GM19372 (cell line): Measurements from ENCODE around the gene LHX2.

ENCODE experiments used
- ATAC-seq: cut with Tn5 transposase; IDR thresholded peaks from one replicate; pipeline ENCODE4 v1.9.1; 2021; ENCODE audit warnings: mild to moderate bottlenecking, low read depth, moderate library complexity; ENCODE audit not compliant: unreplicated experiment

LHX2 gene

GRCh38 chr9:124050955-124051354, 39.4 kb downstream of the LHX2 start:
- ATAC-seq, result no peak

DNA sequence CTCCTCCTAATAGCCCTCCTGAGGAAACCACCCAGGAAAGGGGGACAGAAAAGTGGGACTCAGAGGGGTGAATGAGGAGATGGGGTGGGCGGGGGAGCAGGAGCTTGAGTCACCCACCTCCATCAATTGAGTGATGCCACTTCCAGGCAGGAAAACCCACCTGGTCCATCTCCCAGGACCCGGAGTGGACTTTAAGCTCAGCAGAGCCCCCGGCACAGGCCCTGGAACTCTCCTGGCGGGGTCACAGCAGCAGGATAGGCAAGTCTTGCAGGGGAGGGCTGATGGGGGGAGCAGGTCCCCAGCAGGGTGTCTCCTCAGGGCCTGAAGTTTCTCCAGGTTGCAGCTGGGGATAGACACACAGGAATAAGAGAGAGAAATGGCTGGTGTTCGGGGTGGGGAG, 40.8 kb downstream of the LHX2 start:
- no peak for ATAC-seq

DNA sequence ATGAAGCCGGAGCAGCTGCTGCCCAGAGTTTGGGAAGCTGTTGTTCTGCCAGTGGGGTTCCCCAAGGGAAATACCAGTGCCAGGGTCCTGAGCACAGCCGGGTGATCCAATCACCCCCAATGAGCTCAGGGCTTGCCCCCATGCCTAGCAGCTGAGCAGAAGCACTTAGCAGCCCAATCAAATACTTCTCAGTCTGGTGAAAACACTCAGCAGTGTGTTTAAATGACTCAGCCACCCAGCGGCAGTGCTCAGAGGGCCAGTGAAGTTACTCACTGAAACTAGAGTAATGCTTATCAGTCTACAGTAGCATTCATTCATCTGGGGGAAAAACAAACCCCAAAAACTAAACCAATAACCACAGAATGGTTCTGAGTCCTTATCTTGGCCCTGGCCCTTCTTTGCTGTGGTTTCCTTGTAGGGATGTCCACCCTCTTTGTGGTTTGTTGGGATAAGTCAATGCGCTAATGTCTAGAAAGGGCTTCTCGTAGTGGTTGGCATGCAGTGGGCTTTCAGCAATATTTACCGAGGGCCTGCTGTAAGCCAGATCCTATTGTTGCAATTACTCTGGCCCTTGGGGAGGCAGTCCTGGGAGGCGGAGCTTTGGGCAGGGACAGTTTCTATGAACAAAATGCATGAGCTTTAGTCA, 43.1 kb downstream of the LHX2 start:
- peak; percentile 96 for ATAC-seq

DNA sequence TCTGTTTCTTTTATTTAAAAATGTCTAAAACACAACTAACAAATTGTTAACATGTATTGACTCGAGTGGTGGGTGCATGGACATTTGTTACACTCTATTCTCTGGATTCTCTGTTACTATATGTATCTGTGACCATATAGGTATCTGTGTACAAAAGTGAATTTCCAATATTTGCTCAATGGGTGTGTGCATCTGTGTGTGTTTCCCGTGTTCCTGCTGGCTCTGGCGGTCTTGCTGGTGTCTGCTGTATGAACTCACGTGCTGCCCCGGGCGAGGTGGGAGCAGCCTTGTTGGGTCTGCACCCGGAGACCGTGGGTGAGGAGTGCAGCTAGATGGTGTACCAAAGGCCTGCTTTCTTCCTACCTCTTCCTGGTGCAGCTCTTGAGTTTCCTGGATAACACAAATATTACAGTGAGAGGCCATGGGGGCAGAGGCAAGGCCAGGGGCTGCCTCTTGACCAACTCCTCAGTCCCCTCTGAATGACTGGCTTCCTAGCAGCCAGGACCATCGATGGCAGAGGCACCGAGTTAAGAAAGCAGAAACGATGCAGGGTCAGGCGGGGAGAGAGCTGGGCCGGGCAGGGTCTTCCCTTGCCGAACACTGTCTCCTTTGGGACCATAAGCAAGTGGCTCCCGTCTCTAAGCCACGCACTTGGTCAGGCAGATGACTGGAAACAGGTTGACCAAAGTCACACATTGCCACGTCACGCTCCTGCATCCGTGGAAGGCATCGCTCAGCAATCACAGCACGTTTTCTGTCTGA, 49.5 kb downstream of the LHX2 start:
- ATAC-seq, result no peak

- no peak for ATAC-seq
Measured at GRCh38 chr9:124062172-124062571, 50.6 kb downstream of the LHX2 start.

DNA sequence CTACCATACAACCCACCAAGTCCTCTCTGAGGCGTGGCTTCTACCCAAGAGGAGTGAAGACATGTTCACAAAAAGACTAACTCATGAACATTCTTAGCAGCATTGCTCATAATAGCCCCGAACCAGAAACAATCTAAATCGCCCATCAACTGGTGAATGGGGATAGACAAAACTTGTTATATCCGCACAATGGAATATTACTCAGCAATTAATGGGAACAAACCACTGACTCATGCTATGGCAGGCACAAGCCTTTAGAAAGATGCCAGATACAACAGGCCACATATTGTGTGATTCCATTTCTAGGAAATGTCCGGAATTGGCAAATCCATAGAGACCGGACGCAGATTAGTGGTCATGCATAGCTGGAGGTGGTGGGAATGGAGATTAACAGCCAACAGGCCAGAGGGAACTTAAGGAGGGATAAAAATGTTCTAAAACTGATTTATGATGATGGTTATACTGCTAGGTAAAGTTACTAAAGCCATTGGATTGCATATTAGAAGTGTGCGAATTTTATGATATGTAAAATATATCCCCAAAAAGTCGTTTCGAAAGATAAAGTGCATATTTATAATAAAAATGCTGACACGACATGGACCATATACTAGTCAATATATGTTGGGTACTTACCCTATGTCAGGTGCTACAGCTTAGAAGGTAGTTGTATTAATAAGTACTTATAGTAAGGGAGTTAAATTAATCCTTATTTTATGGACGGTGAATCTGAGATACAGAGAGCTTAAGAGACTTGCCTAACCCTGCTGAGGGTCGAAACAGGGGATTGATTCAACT, 55.4 kb downstream of the LHX2 start:
- no peak for ATAC-seq

- ATAC-seq, result no peak
Measured at GRCh38 chr9:124068251-124068650, 56.7 kb downstream of the LHX2 start.

- no peak for ATAC-seq
Measured at GRCh38 chr9:124074746-124075145, 63.2 kb downstream of the LHX2 start.

DNA sequence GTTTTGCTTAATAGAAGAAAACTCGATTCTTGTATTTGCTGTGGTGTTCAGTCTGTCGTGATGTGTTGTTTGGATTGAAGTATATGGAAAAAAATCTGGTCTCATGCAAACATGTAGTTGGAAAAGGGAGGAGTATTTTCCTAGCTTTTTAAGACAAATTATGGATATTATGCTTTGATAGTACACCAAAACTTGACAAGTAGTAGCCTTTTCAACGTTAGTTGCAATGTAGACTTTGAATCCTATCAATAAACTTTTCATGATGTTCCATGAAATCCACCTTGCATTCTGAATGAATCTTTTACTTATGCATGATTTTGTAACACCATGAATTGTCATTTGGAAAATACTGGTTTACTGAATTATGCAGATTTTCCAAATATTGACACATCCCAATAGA, 64.2 kb downstream of the LHX2 start:
- no peak for ATAC-seq

DNA sequence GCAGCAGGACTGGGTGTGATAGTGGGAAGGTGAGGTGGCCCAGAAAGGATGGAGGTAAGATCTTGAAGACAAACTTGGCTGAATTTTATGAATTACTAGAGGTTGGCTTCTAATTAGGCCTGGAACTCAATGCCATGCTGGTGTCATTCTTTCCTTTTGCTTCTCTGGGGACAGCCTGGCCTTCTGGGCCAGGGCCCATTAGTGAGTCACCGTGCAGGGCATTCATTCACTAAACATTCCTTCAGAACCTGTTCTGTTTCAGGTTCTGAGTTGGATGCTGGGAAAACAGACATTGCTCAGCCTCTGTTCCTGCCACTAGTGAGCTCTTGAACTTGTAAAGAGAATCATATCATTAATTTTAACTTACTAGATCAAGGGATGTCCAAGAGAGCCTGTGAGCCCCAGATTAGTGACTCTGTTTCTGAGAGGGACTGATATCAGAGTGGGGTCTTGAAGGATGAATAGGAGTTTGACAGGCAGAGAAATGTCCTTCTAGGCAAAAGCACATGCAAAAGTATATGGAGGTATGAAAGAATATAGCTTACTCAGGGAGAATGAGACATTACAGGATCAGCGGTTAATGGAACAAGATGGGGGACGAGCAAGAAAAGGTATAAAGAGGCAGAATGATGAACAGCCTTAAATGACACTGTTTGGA, 66.5 kb downstream of the LHX2 start:
- no peak for ATAC-seq

GRCh38 chr9:124078641-124079040, 67.1 kb downstream of the LHX2 start:
- no peak for ATAC-seq

DNA sequence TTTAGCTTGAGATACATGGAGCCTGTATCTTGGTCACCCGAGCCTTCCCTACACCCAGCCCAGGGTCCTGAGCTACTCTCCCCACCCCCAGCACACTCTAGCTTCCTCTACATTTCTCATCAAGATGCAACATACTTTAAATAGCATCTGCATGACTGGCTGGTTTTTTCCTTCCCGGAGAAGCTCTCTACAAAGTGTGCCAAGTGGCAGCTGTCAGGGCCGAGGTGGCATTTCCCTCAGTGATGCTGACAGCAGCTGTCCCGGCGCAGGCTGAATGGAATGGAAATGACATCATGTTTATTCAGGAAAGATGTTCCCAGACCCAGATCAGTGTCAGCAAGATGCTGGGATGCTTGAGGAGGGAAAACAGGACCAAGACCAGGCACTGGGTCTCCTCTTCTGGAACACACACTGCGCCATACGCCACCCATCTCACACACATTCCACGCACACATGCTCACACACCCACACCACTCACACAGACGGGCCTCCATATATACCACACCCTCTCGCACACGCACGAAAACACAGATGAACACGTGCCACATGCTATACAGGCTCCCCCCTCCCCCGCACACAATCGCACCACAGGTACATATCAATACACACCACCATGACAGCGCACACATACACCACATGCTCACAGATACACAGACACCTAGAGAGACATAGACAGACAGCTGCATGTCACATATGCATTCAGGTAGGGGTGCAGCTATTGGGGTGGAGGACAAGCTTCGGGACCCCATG, 67.8 kb downstream of the LHX2 start:
- no peak for ATAC-seq

DNA sequence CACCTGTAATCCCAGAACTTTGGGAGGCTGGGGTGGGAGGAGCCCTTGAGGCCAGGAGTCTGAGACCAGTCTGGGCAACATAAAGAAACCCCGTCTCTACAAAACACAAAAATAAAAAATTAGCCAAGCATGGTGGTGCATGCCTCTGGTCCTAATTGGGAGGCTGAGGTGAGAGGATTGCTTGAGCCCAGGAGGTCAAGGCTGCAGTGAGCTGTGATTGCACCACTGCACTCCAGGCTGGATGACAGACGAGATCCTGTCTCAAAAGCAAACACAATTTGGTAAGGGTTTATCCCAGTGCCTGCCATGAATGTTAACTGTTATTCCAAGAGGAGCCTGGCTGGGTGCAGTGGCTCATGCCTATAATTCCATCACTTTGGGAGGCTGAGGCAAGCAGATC, 71.1 kb downstream of the LHX2 start:
- ATAC-seq, result no peak
